A673 (cell line): Measurements from ENCODE around the gene ZC3H15.

Source experiments
- CTCF ChIP-seq: fragments of 300-800, 200-600 bp; sonication (generic); conservative IDR thresholded peaks from 2 replicates; pipeline ENCODE4 v1.5.1; 2017; ENCODE audit warnings: low read depth, mild to moderate bottlenecking, antibody characterized with exemption, low read length, moderate library complexity, mixed read lengths
- EZH2 ChIP-seq: fragments of 200-600 bp; sonication (generic); IDR thresholded peaks from 2 replicates; pipeline ENCODE4 v1.6.1; 2017; ENCODE audit warnings: borderline replicate concordance, low read depth, mild to moderate bottlenecking, mixed read lengths, antibody characterized with exemption, low read length; ENCODE audit not compliant: poor library complexity, severe bottlenecking

GRCh38 chr2:186493564-186494085 lies 7.6 kb downstream of the ZC3H15 start:
- TF ChIP-seq CTCF = no peak
- no peak for TF ChIP-seq EZH2
